Fibroblast of mammary gland (primary cell): ENCODE measurements around the gene ARHGAP30.

Source experiments
- DNase-seq: peaks from one replicate; pipeline ENCODE4 v3.0.0-alpha.2; 2010; ENCODE audit warnings: low read depth
- H3K4me3 ChIP-seq: 2 replicates; pipeline ENCODE4 v1.5.1; 2011; ENCODE audit warnings: low read depth, mild to moderate bottlenecking, low read length, moderate library complexity; ENCODE audit not compliant: control insufficient read depth
- CTCF ChIP-seq: conservative IDR thresholded peaks from 2 replicates; pipeline ENCODE4 v1.5.1; 2011; ENCODE audit warnings: low read depth, low read length, inconsistent platforms; ENCODE audit not compliant: control insufficient read depth, insufficient read depth

Gene ARHGAP30

GRCh38 chr1:161083748-161084596 is 14.3 kb upstream of the ARHGAP30 start:
- TF ChIP-seq CTCF, result no peak
- H3K4me3 ChIP-seq, result no peak overlapping the region
- DNase-seq, result no peak

GRCh38 chr1:161082996-161083747 is 13.5 kb upstream of the ARHGAP30 start:
- DNase-seq, result peak; percentile 97
- no peak for TF ChIP-seq CTCF
- no peak overlapping the region for H3K4me3 ChIP-seq

GRCh38 chr1:161082483-161082882 is 12.8 kb upstream of the ARHGAP30 start:
- no peak overlapping the region for H3K4me3 ChIP-seq
- no peak for TF ChIP-seq CTCF
- no peak for DNase-seq

- H3K4me3 ChIP-seq, result no peak overlapping the region
- no peak for TF ChIP-seq CTCF
- no peak for DNase-seq
Measured at GRCh38 chr1:161081519-161081918, 11.8 kb upstream of the ARHGAP30 start.

GRCh38 chr1:161080441-161081405 is 11.0 kb upstream of the ARHGAP30 start:
- no peak overlapping the region for H3K4me3 ChIP-seq
- TF ChIP-seq CTCF, result no peak
- peak; percentile 76 for DNase-seq

- H3K4me3 ChIP-seq, result no peak overlapping the region
- no peak for DNase-seq
- no peak for TF ChIP-seq CTCF
Measured at GRCh38 chr1:161079436-161080110, 9.9 kb upstream of the ARHGAP30 start.
